Endothelial cell of umbilical vein (primary cell): Measurements from ENCODE around the gene FAM111B.

ENCODE experiments used
- CTCF ChIP-seq, 2 donors: IDR thresholded peaks; 1 replicate in 1 of 2; 2 replicates in 1 of 2; pipeline ENCODE4 v1.5.1; 2011; ENCODE audit warnings: low read length in 2 of 2, mild to moderate bottlenecking in 2 of 2, moderate library complexity in 2 of 2, control low read depth in 1 of 2, inconsistent platforms in 1 of 2, low read depth in 1 of 2; ENCODE audit not compliant: insufficient read depth in 1 of 2; ENCODE audit errors: extremely low read depth in 1 of 2
- POLR2A ChIP-seq: IDR thresholded peaks from 2 replicates; pipeline ENCODE4 v1.6.1; 2012; ENCODE audit warnings: low read depth, mild to moderate bottlenecking, control low read depth, low read length

DNA sequence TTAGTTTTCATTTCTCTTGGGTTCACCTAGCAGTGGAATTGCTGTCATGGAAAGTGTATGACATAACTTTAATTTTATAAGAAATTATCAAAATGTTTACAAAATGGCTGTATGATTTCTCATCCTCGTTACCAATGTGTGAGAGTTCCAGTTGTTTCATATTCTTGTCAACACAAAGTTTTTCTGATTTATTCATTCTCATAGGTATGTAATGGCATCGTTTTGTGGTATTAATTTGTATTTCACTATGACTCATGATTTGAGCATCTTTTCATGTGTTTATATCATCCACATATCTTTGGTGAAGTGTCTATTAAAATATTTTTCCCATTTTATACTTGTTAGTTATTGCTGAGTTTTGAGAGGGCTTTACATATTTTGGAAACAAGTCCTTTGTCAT is 5.5 kb downstream of the FAM111B start:
- TF ChIP-seq CTCF (IDR thresholded peaks at IDR 0.05; ENCODE audit: extremely low read depth in 1 of 2, insufficient read depth in 1 of 2, low read depth in 1 of 2, low read length in 2 of 2) (no peak), POLR2A (no peak)
